K562 (cell line): ENCODE data around the gene ATP6V0A1. TPM values are rescaled to one million over a fixed set of nuclear protein-coding genes. Genes with fewer than 3 reads are reported as not detected.

Experiments used
- ATAC-seq: fragments of 200-7000 bp; cut with Tn5 transposase; 3 replicates; pipeline ENCODE4 v1.9.1; 2020; ENCODE audit warnings: moderate library complexity
- BruUV-seq: library from RNA; stranded (reverse); fragments of 400-500 nt; replicated peaks from 2 replicates; lab custom pipeline; 2021; lab: Mats Ljungman, UMichigan
- CTCF ChIA-PET: fragments of 300-600 bp; formaldehyde crosslinking; extraction: SDS; loops from one replicate; lab custom pipeline; 2021; ENCODE audit warnings: low intra/inter-chr PET ratio; lab: Yijun Ruan, JAX
- POLR2A ChIA-PET: fragments of 300-600, 350-650 bp; sonication (Branson Sonifier 250); formaldehyde crosslinking; extraction: SDS; loops from one replicate; lab custom pipeline; 2021; ENCODE audit warnings: antibody characterized with exemption, inconsistent platforms; lab: Yijun Ruan, JAX
- DNase-seq, 4 experiments: peaks; one replicate each; pipeline versions ENCODE4 v3.0.0 to v3.0.0-alpha.2; 2011 to 2018; ENCODE audit warnings: low spot score in 3 of 4, mixed read lengths in 3 of 4; ENCODE audit errors: extremely low read depth in 1 of 4
- FAIRE-seq: peaks from 2 replicates; lab custom pipeline; 2011; peaks lifted over from hg19 to GRCh38; lab: Jason Lieb, UNC
- H2AFZ ChIP-seq: 2 replicates; pipeline ENCODE4 v1.6.0; 2011; ENCODE audit warnings: low read depth, low read length, control low read depth, inconsistent platforms
- H3K27ac ChIP-seq: fragments of 200-600 bp; 3 replicates; pipeline ENCODE4 v1.8.0; 2011; ENCODE audit warnings: low read depth, mild to moderate bottlenecking, control low read depth, inconsistent platforms, low read length, moderate library complexity, mixed read lengths; ENCODE audit errors: extremely low read depth
- H3K27me3 ChIP-seq, 2 experiments: fragments of 300-600 bp in 1 of 2; 2 replicates in 1 of 2; 3 replicates in 1 of 2; pipeline versions ENCODE4 v1.6.0 to v1.8.0; 2011; ENCODE audit warnings: inconsistent platforms in 2 of 2, low read length in 2 of 2, mild to moderate bottlenecking in 1 of 2, mixed read lengths in 1 of 2, moderate library complexity in 1 of 2; ENCODE audit not compliant: control insufficient read depth in 2 of 2, insufficient read depth in 2 of 2
- H3K36me3 ChIP-seq: fragments of 300-600 bp; 3 replicates; pipeline ENCODE4 v1.8.0; 2011; ENCODE audit warnings: mild to moderate bottlenecking, low read length, inconsistent platforms; ENCODE audit not compliant: control insufficient read depth, insufficient read depth
- H3K4me1 ChIP-seq, 2 experiments: fragments of 200-600 bp in 1 of 2; replicated peaks in 1 of 2; 2 replicates in 1 of 2; 3 replicates in 1 of 2; pipeline versions ENCODE4 v1.5.1 to v1.8.0; 2011; ENCODE audit warnings: inconsistent platforms in 2 of 2, low read length in 2 of 2, mild to moderate bottlenecking in 1 of 2, mixed read lengths in 1 of 2, moderate library complexity in 1 of 2; ENCODE audit not compliant: control insufficient read depth in 2 of 2, insufficient read depth in 2 of 2
- H3K4me2 ChIP-seq: 2 replicates; pipeline ENCODE4 v1.6.1; 2011; ENCODE audit warnings: low read length, control low read depth, inconsistent platforms, mixed read lengths; ENCODE audit not compliant: insufficient read depth
- H3K4me3 ChIP-seq: fragments of 200-600 bp; sonication (generic), shearing (Covaris generic); 2 replicates; pipeline ENCODE4 v1.5.1; 2016; ENCODE audit warnings: control low read depth, inconsistent platforms
- H3K79me2 ChIP-seq: fragments of 200-600 bp; 3 replicates; pipeline ENCODE4 v1.8.0; 2011; ENCODE audit warnings: low read length, inconsistent platforms; ENCODE audit not compliant: control insufficient read depth, insufficient read depth
- H3K9ac ChIP-seq, 2 experiments: 2 replicates each; pipeline versions ENCODE4 v1.6.0 to v1.6.1; 2011; ENCODE audit warnings: low read depth in 2 of 2, low read length in 2 of 2, control low read depth in 1 of 2, inconsistent platforms in 1 of 2, mild to moderate bottlenecking in 1 of 2, mixed read lengths in 1 of 2; ENCODE audit not compliant: insufficient read depth in 1 of 2
- H3K9me1 ChIP-seq: one replicate; pipeline ENCODE4 v1.6.0; 2011; ENCODE audit warnings: inconsistent platforms, mild to moderate bottlenecking, low read length, moderate library complexity; ENCODE audit not compliant: control insufficient read depth, insufficient read depth
- H3K9me3 ChIP-seq: replicated peaks from 2 replicates; pipeline ENCODE4 v1.5.1; 2011; ENCODE audit warnings: low read depth, low read length, inconsistent platforms; ENCODE audit not compliant: control insufficient read depth, insufficient read depth
- H4K20me1 ChIP-seq: replicated peaks from 2 replicates; pipeline ENCODE4 v1.6.1; 2011; ENCODE audit warnings: low read length, inconsistent platforms, mixed read lengths; ENCODE audit not compliant: control insufficient read depth, insufficient read depth
- FOXA3 ChIP-seq, 2 experiments: fragments of 450-650 bp in 1 of 2; sonication (generic) in 1 of 2; formaldehyde crosslinking; IDR thresholded peaks in 1 of 2; conservative IDR thresholded peaks in 1 of 2; 2 replicates each; pipeline versions ENCODE4 v1.4.0 to v1.8.0; 2020 to 2022; ENCODE audit warnings: mild to moderate bottlenecking in 2 of 2, missing genetic modification reagents in 1 of 2
- MYNN ChIP-seq, 2 experiments: sonication (generic); formaldehyde crosslinking in 1 of 2; IDR thresholded peaks; 2 replicates each; pipeline versions ENCODE4 v1.5.0 to v1.6.1; 2016 to 2020; ENCODE audit warnings: antibody characterized with exemption in 1 of 2, missing genetic modification reagents in 1 of 2
- PTBP1 ChIP-seq: fragments of 200-400 bp; formaldehyde crosslinking; IDR thresholded peaks from 2 replicates; pipeline ENCODE4 v1.6.1; 2017; ENCODE audit warnings: low read depth, low read length
- TAF15 ChIP-seq: fragments of 200-400 bp; formaldehyde crosslinking; IDR thresholded peaks from 2 replicates; pipeline ENCODE4 v1.6.1; 2017; ENCODE audit warnings: mild to moderate bottlenecking, low read depth, low read length, moderate library complexity
- ZNF444 ChIP-seq: fragments of 250-450 bp; sonication (Bioruptor Pico); IDR thresholded peaks from 2 replicates; pipeline ENCODE4 v1.4.0; 2020; ENCODE audit warnings: mild to moderate bottlenecking, moderate library complexity
- ZNF75A ChIP-seq: fragments of 450-650 bp; formaldehyde crosslinking; IDR thresholded peaks from 2 replicates; pipeline ENCODE4 v1.4.0; 2020; ENCODE audit warnings: mild to moderate bottlenecking
- WGBS: fragments of 100-300 bp; shearing (Covaris generic); methylation state at CpG from one replicate; pipeline ENCODE4 v1.1.6; 2016; ENCODE audit warnings: low coverage, mixed read lengths; ENCODE audit not compliant: insufficient coverage; ENCODE audit errors: missing lambda C conversion rate; 5-methylcytosine and 5-hydroxymethylcytosine counted together
- in situ Hi-C: fragments of 300-500 bp; cut with MboI; formaldehyde crosslinking; loops from 4 replicates; pipeline ENCODE4 v1.15.0; 2018; ENCODE audit warnings: inconsistent platforms, mixed read lengths
- intact Hi-C: fragments of 100-400 bp; cut with micrococcal nuclease; formaldehyde crosslinking; loops from 2 replicates; pipeline ENCODE4 v1.14.2; 2022
- polyA plus RNA-seq, 8 experiments: library from polyadenylated mRNA; depleted of rRNA in 4 of 8; stranded (reverse) in 5 of 8; unstranded in 3 of 8; fragments of >200 nt; fragmentation: Nextera tagmentation in 2 of 8; fragmentation: Illumina TruSeq in 1 of 8; extraction: Ambion mirVana in 2 of 8; extraction: Trizol in 1 of 8; gene quantifications; 2 replicates each; pipeline versions ENCODE4 v1.2.1 to v1.2.3, GENCODE V29; 2011 to 2014; ENCODE audit warnings: inconsistent platforms in 1 of 8, missing spikeins in 1 of 8
- total RNA-seq, 7 experiments: library from RNA; depleted of rRNA in 6 of 7; stranded (reverse); fragments of >200 nt in 6 of 7; fragmentation: Illumina TruSeq in 2 of 7; extraction: Trizol in 2 of 7; gene quantifications; 2 replicates each; pipeline versions ENCODE4 v1.2.1 to v1.2.3, GENCODE V29; 2011 to 2021; ENCODE audit warnings: low replicate concordance in 1 of 7
- TF ChIP-seq, protein P1 (sequence below): sonication (generic); formaldehyde crosslinking; IDR thresholded peaks from 2 replicates; pipeline ENCODE4 v1.8.0; 2022; ENCODE audit warnings: mild to moderate bottlenecking, low read depth, missing genetic modification reagents
- TF ChIP-seq, protein P2 (sequence below): fragments of 250-450 bp; sonication (Bioruptor Pico); IDR thresholded peaks from 2 replicates; pipeline ENCODE4 v1.8.0; 2021; ENCODE audit warnings: mild to moderate bottlenecking, moderate library complexity

Gene ATP6V0A1
- total and polyA plus RNA-seq, 9 of the 15 experiments (the other 6 are each of a cell fraction or from before 2014, with no cell fraction given): 11.8 to 158 (median 75.5) TPM

DNA sequence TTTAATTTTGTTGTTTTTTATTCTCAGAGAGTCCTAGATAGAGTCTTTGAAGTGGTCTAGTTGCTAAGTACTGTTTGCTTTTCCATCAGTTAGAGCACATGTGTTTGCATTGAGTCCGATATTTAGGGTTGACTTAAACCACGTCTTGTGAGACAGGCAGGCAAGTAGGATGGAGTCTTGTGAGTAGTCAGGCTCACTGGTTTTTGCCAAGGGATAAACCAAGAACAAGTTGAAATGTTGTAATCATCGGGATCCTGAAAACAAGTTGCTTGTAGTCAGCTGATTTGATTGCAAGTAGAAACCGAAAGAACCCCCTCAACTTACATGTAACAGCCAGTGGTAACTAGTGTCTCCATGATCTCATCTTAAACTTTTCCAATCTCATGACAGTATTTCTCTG, 17.2 kb downstream of the ATP6V0A1 start:
- Histone ChIP-seq H2AFZ (no peak overlapping the region), H3K9me1 (no peaks in the 10 kb centered on the region)
- FAIRE-seq (peak; percentile 26), DNase-seq (no peak)
- TF ChIP-seq FOXA3 (CRISPR knock-in tag; conservative IDR thresholded peaks at IDR 0.05 in 1 of 2, IDR thresholded peaks at IDR 0.05 in 1 of 2) (no peak), ZNF444 (CRISPR knock-in tag) (no peak), MYNN (IDR thresholded peaks at IDR 0.05) (no peak), MYNN (CRISPR knock-in tag; IDR thresholded peaks at IDR 0.05) (no peak), ZNF75A (CRISPR knock-in tag) (no peak), PTBP1 (no peak), TAF15 (no peak)
- TF ChIP-seq, protein P1, sequence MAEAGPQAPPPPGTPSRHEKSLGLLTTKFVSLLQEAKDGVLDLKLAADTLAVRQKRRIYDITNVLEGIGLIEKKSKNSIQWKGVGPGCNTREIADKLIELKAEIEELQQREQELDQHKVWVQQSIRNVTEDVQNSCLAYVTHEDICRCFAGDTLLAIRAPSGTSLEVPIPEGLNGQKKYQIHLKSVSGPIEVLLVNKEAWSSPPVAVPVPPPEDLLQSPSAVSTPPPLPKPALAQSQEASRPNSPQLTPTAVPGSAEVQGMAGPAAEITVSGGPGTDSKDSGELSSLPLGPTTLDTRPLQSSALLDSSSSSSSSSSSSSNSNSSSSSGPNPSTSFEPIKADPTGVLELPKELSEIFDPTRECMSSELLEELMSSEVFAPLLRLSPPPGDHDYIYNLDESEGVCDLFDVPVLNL (CRISPR knock-in tag): no peak
- TF ChIP-seq, protein P2, sequence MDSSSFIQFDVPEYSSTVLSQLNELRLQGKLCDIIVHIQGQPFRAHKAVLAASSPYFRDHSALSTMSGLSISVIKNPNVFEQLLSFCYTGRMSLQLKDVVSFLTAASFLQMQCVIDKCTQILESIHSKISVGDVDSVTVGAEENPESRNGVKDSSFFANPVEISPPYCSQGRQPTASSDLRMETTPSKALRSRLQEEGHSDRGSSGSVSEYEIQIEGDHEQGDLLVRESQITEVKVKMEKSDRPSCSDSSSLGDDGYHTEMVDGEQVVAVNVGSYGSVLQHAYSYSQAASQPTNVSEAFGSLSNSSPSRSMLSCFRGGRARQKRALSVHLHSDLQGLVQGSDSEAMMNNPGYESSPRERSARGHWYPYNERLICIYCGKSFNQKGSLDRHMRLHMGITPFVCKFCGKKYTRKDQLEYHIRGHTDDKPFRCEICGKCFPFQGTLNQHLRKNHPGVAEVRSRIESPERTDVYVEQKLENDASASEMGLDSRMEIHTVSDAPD (CRISPR knock-in tag): no peak
- TF ChIP-seq, all 486 proteins: peak for 0
- ChIA-PET POLR2A (interaction anchor here (2.4 kb wide), 1 partner anchor 10 kb away, joined by 10 read pairs; no protein-coding TSS in a partner anchor), CTCF (no interaction called here)
- Histone ChIP-seq H3K4me2 (no peak overlapping the region), H3K9me3 (no peaks in the 10 kb centered on the region), H3K9ac (no peak overlapping the region), H3K27ac (no peak overlapping the region), H3K79me2 (peaks cover 4% of the 10 kb centered on the region; the same call in 2 of the 3 replicates), H3K36me3 (peaks cover 88% of the 10 kb centered on the region), H3K4me1 (no peaks in the 10 kb centered on the region), H3K4me3 (no peak overlapping the region), H4K20me1 (no peaks in the 10 kb centered on the region), H3K27me3 (no peaks in the 10 kb centered on the region)
- in situ Hi-C loops: no loop called here
- ATAC-seq: no peak
- intact Hi-C loops: no loop called here
- 91% methylated on average over 4 of the region's 4 CpGs for WGBS
- BruUV-seq: no TSS peak
